GM23338 (cell line): ENCODE measurements around the gene ASPSCR1.

Source experiments
- CREB1 ChIP-seq: fragments of 250-450 bp; sonication (Bioruptor Pico); IDR thresholded peaks from 2 replicates; pipeline ENCODE4 v1.5.0; 2020; ENCODE audit warnings: low read depth, mild to moderate bottlenecking, moderate library complexity
- CTCF ChIP-seq, 2 experiments: fragments of 200-600 bp in 1 of 2; sonication (generic) in 1 of 2; conservative IDR thresholded peaks; 2 replicates each; pipeline versions ENCODE4 v1.5.1 to v1.6.1; 2016 to 2017; ENCODE audit warnings: antibody characterized with exemption in 2 of 2, low read depth in 2 of 2, mild to moderate bottlenecking in 2 of 2, moderate library complexity in 1 of 2
- EZH2 ChIP-seq: fragments of 200-600 bp; sonication (generic); IDR thresholded peaks from one replicate; pipeline ENCODE4 v1.8.0; 2017; ENCODE audit warnings: antibody characterized with exemption, mild to moderate bottlenecking, low read depth; ENCODE audit not compliant: unreplicated experiment
- EZH2phosphoT487 ChIP-seq: fragments of 200-600 bp; sonication (generic); IDR thresholded peaks from one replicate; pipeline ENCODE4 v1.8.1; 2018; ENCODE audit warnings: antibody characterized with exemption; ENCODE audit not compliant: unreplicated experiment
- NANOG ChIP-seq: IDR thresholded peaks from 2 replicates; pipeline ENCODE4 v1.6.1; 2016; ENCODE audit warnings: antibody characterized with exemption, borderline replicate concordance
- POLR2AphosphoS5 ChIP-seq: IDR thresholded peaks from 2 replicates; pipeline ENCODE4 v1.6.1; 2016; ENCODE audit warnings: antibody characterized with exemption, low read depth
- REST ChIP-seq: IDR thresholded peaks from one replicate; pipeline ENCODE4 v1.6.1; 2018; ENCODE audit warnings: antibody characterized with exemption; ENCODE audit not compliant: unreplicated experiment

GRCh38 chr17:81998212-81998611 lies 20.8 kb downstream of the ASPSCR1 start:
- TF ChIP-seq EZH2 (no peak), CTCF (conservative IDR thresholded peaks at IDR 0.05; ENCODE audit: low read depth in 2 of 2) (no peak), CREB1 (no peak), POLR2AphosphoS5 (no peak), REST (no peak), NANOG (no peak), EZH2phosphoT487 (no peak)
